ENCODE data around the gene BAZ2B. TPM values are rescaled to one million over a fixed set of nuclear protein-coding genes. Genes with fewer than 3 reads are reported as not detected.

BAZ2B gene
- polyA plus RNA-seq, 1 donor from 2014 or later: 150 TPM

DNA sequence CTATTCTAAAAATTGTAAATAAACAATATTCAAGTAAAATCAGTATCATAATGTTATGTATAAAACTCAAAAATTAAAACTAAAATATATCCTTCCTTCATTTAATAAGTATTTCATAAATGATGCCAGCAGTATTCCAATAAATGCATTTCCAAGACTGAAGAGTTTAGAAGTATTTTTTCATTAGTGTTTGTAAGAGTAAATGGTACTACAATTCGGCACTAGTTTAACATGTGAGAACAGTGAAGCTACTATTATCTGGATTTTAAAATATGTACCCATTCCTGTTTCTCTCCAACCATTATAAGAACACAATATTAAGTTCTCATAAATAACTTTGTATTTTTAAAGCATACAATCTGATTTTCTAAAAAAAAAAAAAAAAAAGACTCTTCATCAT, 3.3 kb downstream of the BAZ2B start:
- Histone ChIP-seq H3K9ac (ENCODE audit: low read length) (peak overlapping the region; percentile 94), H3K79me2 (replicated peaks; ENCODE audit: insufficient read depth, low read length) (peaks cover 72% of the 10 kb centered on the region)

DNA sequence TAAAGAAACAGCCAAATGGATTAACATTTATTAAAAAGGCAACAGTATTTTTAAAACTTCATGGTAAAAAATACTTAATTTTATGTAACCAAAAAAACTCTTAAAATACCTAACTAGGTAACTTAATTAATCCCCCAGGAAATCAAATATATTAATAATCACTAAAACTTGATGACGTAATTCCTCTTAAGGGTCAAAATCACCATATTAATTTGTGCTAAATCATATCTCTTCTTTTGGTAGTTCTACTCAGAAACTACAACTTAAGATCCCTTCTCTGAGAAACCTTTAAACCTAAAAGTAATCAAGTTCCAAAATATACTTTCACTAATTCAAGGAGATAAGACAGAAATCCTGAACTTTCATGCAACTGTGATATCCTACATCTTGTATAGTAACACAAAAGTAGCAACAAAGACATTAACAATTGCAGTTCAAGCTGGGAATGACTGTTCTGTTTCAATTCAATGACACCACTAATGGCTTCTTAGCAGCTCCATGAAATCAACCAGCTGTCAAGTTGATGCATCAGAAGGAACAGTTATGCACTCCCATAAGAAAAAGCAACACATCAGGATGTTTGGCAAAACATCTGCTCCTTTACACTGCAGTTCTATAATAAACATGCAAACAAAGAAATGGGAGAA, 4.0 kb downstream of the BAZ2B start:
- no peak overlapping the region for H2AFZ ChIP-seq (ENCODE audit: low read depth, low read length)
- TF ChIP-seq EZH2 (IDR thresholded peaks at IDR 0.05; ENCODE audit: borderline replicate concordance, insufficient read depth, low read length, poor library complexity, severe bottlenecking) (no peak), RAD21 (conservative IDR thresholded peaks at IDR 0.05) (no peak), SMC3 (conservative IDR thresholded peaks at IDR 0.05; ENCODE audit: poor library complexity) (no peak), POLR2AphosphoS5 (IDR thresholded peaks at IDR 0.05) (peak; percentile 97), TAF1 (IDR thresholded peaks at IDR 0.05; ENCODE audit: low read depth) (peak; percentile 39), MXI1 (conservative IDR thresholded peaks at IDR 0.05; ENCODE audit: poor library complexity, severe bottlenecking) (peak; percentile 12), EP300 (conservative IDR thresholded peaks at IDR 0.05; ENCODE audit: poor library complexity, severe bottlenecking) (peak; percentile 91)
- TF ChIP-seq, protein P1, sequence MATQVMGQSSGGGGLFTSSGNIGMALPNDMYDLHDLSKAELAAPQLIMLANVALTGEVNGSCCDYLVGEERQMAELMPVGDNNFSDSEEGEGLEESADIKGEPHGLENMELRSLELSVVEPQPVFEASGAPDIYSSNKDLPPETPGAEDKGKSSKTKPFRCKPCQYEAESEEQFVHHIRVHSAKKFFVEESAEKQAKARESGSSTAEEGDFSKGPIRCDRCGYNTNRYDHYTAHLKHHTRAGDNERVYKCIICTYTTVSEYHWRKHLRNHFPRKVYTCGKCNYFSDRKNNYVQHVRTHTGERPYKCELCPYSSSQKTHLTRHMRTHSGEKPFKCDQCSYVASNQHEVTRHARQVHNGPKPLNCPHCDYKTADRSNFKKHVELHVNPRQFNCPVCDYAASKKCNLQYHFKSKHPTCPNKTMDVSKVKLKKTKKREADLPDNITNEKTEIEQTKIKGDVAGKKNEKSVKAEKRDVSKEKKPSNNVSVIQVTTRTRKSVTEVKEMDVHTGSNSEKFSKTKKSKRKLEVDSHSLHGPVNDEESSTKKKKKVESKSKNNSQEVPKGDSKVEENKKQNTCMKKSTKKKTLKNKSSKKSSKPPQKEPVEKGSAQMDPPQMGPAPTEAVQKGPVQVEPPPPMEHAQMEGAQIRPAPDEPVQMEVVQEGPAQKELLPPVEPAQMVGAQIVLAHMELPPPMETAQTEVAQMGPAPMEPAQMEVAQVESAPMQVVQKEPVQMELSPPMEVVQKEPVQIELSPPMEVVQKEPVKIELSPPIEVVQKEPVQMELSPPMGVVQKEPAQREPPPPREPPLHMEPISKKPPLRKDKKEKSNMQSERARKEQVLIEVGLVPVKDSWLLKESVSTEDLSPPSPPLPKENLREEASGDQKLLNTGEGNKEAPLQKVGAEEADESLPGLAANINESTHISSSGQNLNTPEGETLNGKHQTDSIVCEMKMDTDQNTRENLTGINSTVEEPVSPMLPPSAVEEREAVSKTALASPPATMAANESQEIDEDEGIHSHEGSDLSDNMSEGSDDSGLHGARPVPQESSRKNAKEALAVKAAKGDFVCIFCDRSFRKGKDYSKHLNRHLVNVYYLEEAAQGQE (IDR thresholded peaks at IDR 0.05; ENCODE audit: borderline replicate concordance): peak; percentile 92
- TF ChIP-seq, protein P2, sequence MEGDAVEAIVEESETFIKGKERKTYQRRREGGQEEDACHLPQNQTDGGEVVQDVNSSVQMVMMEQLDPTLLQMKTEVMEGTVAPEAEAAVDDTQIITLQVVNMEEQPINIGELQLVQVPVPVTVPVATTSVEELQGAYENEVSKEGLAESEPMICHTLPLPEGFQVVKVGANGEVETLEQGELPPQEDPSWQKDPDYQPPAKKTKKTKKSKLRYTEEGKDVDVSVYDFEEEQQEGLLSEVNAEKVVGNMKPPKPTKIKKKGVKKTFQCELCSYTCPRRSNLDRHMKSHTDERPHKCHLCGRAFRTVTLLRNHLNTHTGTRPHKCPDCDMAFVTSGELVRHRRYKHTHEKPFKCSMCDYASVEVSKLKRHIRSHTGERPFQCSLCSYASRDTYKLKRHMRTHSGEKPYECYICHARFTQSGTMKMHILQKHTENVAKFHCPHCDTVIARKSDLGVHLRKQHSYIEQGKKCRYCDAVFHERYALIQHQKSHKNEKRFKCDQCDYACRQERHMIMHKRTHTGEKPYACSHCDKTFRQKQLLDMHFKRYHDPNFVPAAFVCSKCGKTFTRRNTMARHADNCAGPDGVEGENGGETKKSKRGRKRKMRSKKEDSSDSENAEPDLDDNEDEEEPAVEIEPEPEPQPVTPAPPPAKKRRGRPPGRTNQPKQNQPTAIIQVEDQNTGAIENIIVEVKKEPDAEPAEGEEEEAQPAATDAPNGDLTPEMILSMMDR (IDR thresholded peaks at IDR 0.05; ENCODE audit: poor library complexity, severe bottlenecking): no peak
- peaks cover 71% of the 10 kb centered on the region for H3K79me2 ChIP-seq (replicated peaks; ENCODE audit: insufficient read depth, low read length)

More for the DNA sequence above, 3.3 kb downstream of the BAZ2B start:
- H3K9me2 ChIP-seq (ENCODE audit: insufficient read depth, low read length): no peaks in the 10 kb centered on the region
- H3K4me3 ChIP-seq (ENCODE audit: low read length): peak overlapping the region; percentile 77
- H3K4me2 ChIP-seq (ENCODE audit: low read length): peak overlapping the region; percentile 76
- TF ChIP-seq RAD21 (conservative IDR thresholded peaks at IDR 0.05) (no peak), MXI1 (conservative IDR thresholded peaks at IDR 0.05; ENCODE audit: poor library complexity, severe bottlenecking) (no peak), SMC3 (conservative IDR thresholded peaks at IDR 0.05; ENCODE audit: poor library complexity) (no peak), TAF1 (IDR thresholded peaks at IDR 0.05; ENCODE audit: low read depth) (no peak), POLR2AphosphoS5 (IDR thresholded peaks at IDR 0.05) (no peak), EZH2 (IDR thresholded peaks at IDR 0.05; ENCODE audit: borderline replicate concordance, insufficient read depth, low read length, poor library complexity, severe bottlenecking) (no peak), EP300 (conservative IDR thresholded peaks at IDR 0.05; ENCODE audit: poor library complexity, severe bottlenecking) (no peak)
- TF ChIP-seq, protein P2 (IDR thresholded peaks at IDR 0.05; ENCODE audit: poor library complexity, severe bottlenecking): no peak
- TF ChIP-seq, protein P1 (IDR thresholded peaks at IDR 0.05; ENCODE audit: borderline replicate concordance): no peak
- no peaks in the 10 kb centered on the region for H3K27me3 ChIP-seq (ENCODE audit: insufficient read depth, low read depth, low read length)
- no peak overlapping the region for H2AFZ ChIP-seq (ENCODE audit: low read depth, low read length)
- no peaks in the 10 kb centered on the region for H4K20me1 ChIP-seq (ENCODE audit: insufficient read depth)
- no peaks in the 10 kb centered on the region for H3K9me3 ChIP-seq (ENCODE audit: low read length)
- no peaks in the 10 kb centered on the region for H3F3A ChIP-seq (ENCODE audit: insufficient read depth, low read length, poor library complexity, severe bottlenecking)
- no peaks in the 10 kb centered on the region for H3K36me3 ChIP-seq (ENCODE audit: insufficient read depth, low read length)
- H3K27ac ChIP-seq (ENCODE audit: low read length): peak overlapping the region; percentile 95

More for the DNA sequence above, 4.0 kb downstream of the BAZ2B start:
- Histone ChIP-seq H3K4me2 (ENCODE audit: low read length) (peak overlapping the region; percentile 76), H3K9me3 (ENCODE audit: low read length) (no peaks in the 10 kb centered on the region), H3K4me3 (ENCODE audit: low read length) (peak overlapping the region; percentile 77), H3K27ac (ENCODE audit: low read length) (peak overlapping the region; percentile 95), H3K27me3 (ENCODE audit: insufficient read depth, low read depth, low read length) (no peaks in the 10 kb centered on the region), H3K36me3 (ENCODE audit: insufficient read depth, low read length) (no peaks in the 10 kb centered on the region), H3K9me2 (ENCODE audit: insufficient read depth, low read length) (no peaks in the 10 kb centered on the region), H3F3A (ENCODE audit: insufficient read depth, low read length, poor library complexity, severe bottlenecking) (peaks cover 4% of the 10 kb centered on the region), H4K20me1 (ENCODE audit: insufficient read depth) (no peaks in the 10 kb centered on the region), H3K9ac (ENCODE audit: low read length) (peak overlapping the region; percentile 94)
